HCT116 (cell line): ENCODE results near the gene RACK1. TPM values are rescaled to one million over a fixed set of nuclear protein-coding genes. Genes with fewer than 3 reads are reported as not detected.

Source experiments
- ATAC-seq: fragments of 200-7000 bp; cut with Tn5 transposase; 2 replicates; pipeline ENCODE4 v1.9.1; 2020; ENCODE audit warnings: mild to moderate bottlenecking, moderate library complexity
- BruUV-seq: library from RNA; stranded (reverse); fragments of 400-500 nt; replicated peaks from 2 replicates; lab custom pipeline; 2021; lab: Mats Ljungman, UMichigan
- CTCF ChIA-PET: fragments of 300-600 bp; sonication (Branson Sonifier 250); formaldehyde crosslinking; loops from one replicate; lab custom pipeline; 2021; ENCODE audit warnings: antibody characterized with exemption; lab: Charles Lee
- POLR2A ChIA-PET: fragments of 300-600, 350-600 bp; sonication (Branson Sonifier 250); formaldehyde crosslinking; loops from one replicate; lab custom pipeline; 2021; ENCODE audit warnings: antibody characterized with exemption; lab: Charles Lee
- RAD21 ChIA-PET, 2 experiments: fragments of 300-600 bp; sonication (Branson Sonifier 250); formaldehyde crosslinking; loops; one replicate each; lab custom pipeline; 2023; ENCODE audit warnings: low total read pairs in 2 of 2; ENCODE audit not compliant: uncharacterized antibody in 2 of 2, unreplicated experiment in 2 of 2, low non-redundant PET in 1 of 2; lab: Charles Lee
- DNase-seq: peaks from one replicate; pipeline ENCODE4 v3.0.0-alpha.2; 2010; ENCODE audit warnings: low read depth, low spot score
- H2AFZ ChIP-seq: fragments of 200-600 bp; shearing (Covaris generic), sonication (generic); 2 replicates; pipeline ENCODE4 v1.6.1; 2017; ENCODE audit warnings: low read depth, mixed run types, mixed read lengths, antibody characterized with exemption, low read length; ENCODE audit not compliant: poor library complexity, severe bottlenecking
- H3K27ac ChIP-seq: 2 replicates; pipeline ENCODE4 v1.5.1; 2012; ENCODE audit warnings: low read depth, low read length
- H3K27me3 ChIP-seq: fragments of 200-600 bp; sonication (generic); 2 replicates; pipeline ENCODE4 v1.6.1; 2016; ENCODE audit warnings: mixed run types, low read length, mixed read lengths; ENCODE audit not compliant: insufficient read depth
- H3K36me3 ChIP-seq, 2 experiments: fragments of 200-500 bp in 1 of 2; fragments of 200-600 bp in 1 of 2; sonication (Bioruptor generic) in 1 of 2; sonication (generic) in 1 of 2; 2 replicates each; pipeline versions ENCODE4 v1.5.1 to v1.6.1; 2014 to 2016; ENCODE audit warnings: low read length in 2 of 2, inconsistent platforms in 1 of 2, mixed read lengths in 1 of 2, mixed run types in 1 of 2; ENCODE audit not compliant: insufficient read depth in 2 of 2, control insufficient read depth in 1 of 2
- H3K4me1 ChIP-seq, 2 experiments: fragments of 200-600 bp in 1 of 2; sonication (generic) in 1 of 2; 2 replicates each; pipeline versions ENCODE4 v1.5.1 to v1.6.1; 2012 to 2017; ENCODE audit warnings: low read length in 2 of 2, inconsistent platforms in 1 of 2, mild to moderate bottlenecking in 1 of 2, mixed read lengths in 1 of 2, mixed run types in 1 of 2, moderate library complexity in 1 of 2; ENCODE audit not compliant: insufficient read depth in 2 of 2, control insufficient read depth in 1 of 2
- H3K4me2 ChIP-seq: fragments of 200-600 bp; sonication (generic); 2 replicates; pipeline ENCODE4 v1.6.1; 2017; ENCODE audit warnings: mixed run types, low read length, mixed read lengths
- H3K4me3 ChIP-seq, 2 experiments: fragments of 200-600 bp in 1 of 2; sonication (generic) in 1 of 2; replicated peaks in 1 of 2; 2 replicates each; pipeline ENCODE4 v1.5.1; 2011 to 2016; ENCODE audit warnings: low read length in 2 of 2, control low read depth in 1 of 2, low read depth in 1 of 2, mild to moderate bottlenecking in 1 of 2, mixed read lengths in 1 of 2, mixed run types in 1 of 2
- H3K79me2 ChIP-seq: fragments of 200-600 bp; sonication (generic); 2 replicates; pipeline ENCODE4 v1.6.1; 2017; ENCODE audit warnings: mild to moderate bottlenecking, mixed run types, low read length, moderate library complexity, mixed read lengths; ENCODE audit not compliant: insufficient read depth
- H3K9ac ChIP-seq: fragments of 200-600 bp; sonication (generic); 2 replicates; pipeline ENCODE4 v1.6.1; 2016; ENCODE audit warnings: low read length, mixed read lengths
- H3K9me2 ChIP-seq: fragments of 200-600 bp; sonication (generic), shearing (Covaris generic); 2 replicates; pipeline ENCODE4 v1.6.1; 2017; ENCODE audit warnings: mixed run types, mild to moderate bottlenecking, moderate library complexity; ENCODE audit not compliant: insufficient read depth
- H3K9me3 ChIP-seq, 2 experiments: fragments of 200-500 bp in 1 of 2; fragments of 200-600 bp in 1 of 2; sonication (Bioruptor generic) in 1 of 2; sonication (generic) in 1 of 2; 2 replicates each; pipeline ENCODE4 v1.6.1; 2014 to 2017; ENCODE audit warnings: low read length in 2 of 2, mixed read lengths in 2 of 2, inconsistent platforms in 1 of 2, low read depth in 1 of 2, mild to moderate bottlenecking in 1 of 2, mixed run types in 1 of 2, moderate library complexity in 1 of 2; ENCODE audit not compliant: control insufficient read depth in 1 of 2, insufficient read depth in 1 of 2
- H4K20me1 ChIP-seq: fragments of 200-600 bp; sonication (generic), shearing (Covaris generic); 2 replicates; pipeline ENCODE4 v1.6.1; 2017; ENCODE audit warnings: mixed run types, mild to moderate bottlenecking, moderate library complexity; ENCODE audit not compliant: insufficient read depth
- CBX3 ChIP-seq: IDR thresholded peaks from 2 replicates; pipeline ENCODE4 v1.6.1; 2012; ENCODE audit warnings: low read depth
- ELF1 ChIP-seq: IDR thresholded peaks from 2 replicates; pipeline ENCODE4 v1.6.1; 2012; ENCODE audit warnings: low read depth, borderline replicate concordance
- EZH2phosphoT487 ChIP-seq: fragments of 200-600 bp; IDR thresholded peaks from 2 replicates; pipeline ENCODE4 v1.6.1; 2018; ENCODE audit warnings: antibody characterized with exemption, borderline replicate concordance
- RAD21 ChIP-seq: IDR thresholded peaks from 2 replicates; pipeline ENCODE4 v1.6.1; 2012; ENCODE audit warnings: low read depth, mild to moderate bottlenecking
- SP1 ChIP-seq: IDR thresholded peaks from 2 replicates; pipeline ENCODE4 v1.6.1; 2012; ENCODE audit warnings: low read depth
- YY1 ChIP-seq: IDR thresholded peaks from 2 replicates; pipeline ENCODE4 v1.6.1; 2011; ENCODE audit warnings: low read length, low read depth, moderate library complexity, mild to moderate bottlenecking; ENCODE audit not compliant: insufficient replicate concordance; ENCODE audit errors: extremely low read depth
- intact Hi-C: fragments of 100-400 bp; cut with micrococcal nuclease; formaldehyde crosslinking; loops from 2 replicates; pipeline ENCODE4 v1.10.0; 2022
- total RNA-seq: library from RNA; stranded (reverse); gene quantifications from one replicate; pipeline ENCODE4 v1.2.1, GENCODE V29; 2021; ENCODE audit not compliant: unreplicated experiment
- TF ChIP-seq, protein P1 (sequence below): IDR thresholded peaks from 2 replicates; pipeline ENCODE4 v1.6.1; 2012

RACK1 gene
- total RNA-seq, 1 experiment from 2014 or later = 2,432 TPM

DNA sequence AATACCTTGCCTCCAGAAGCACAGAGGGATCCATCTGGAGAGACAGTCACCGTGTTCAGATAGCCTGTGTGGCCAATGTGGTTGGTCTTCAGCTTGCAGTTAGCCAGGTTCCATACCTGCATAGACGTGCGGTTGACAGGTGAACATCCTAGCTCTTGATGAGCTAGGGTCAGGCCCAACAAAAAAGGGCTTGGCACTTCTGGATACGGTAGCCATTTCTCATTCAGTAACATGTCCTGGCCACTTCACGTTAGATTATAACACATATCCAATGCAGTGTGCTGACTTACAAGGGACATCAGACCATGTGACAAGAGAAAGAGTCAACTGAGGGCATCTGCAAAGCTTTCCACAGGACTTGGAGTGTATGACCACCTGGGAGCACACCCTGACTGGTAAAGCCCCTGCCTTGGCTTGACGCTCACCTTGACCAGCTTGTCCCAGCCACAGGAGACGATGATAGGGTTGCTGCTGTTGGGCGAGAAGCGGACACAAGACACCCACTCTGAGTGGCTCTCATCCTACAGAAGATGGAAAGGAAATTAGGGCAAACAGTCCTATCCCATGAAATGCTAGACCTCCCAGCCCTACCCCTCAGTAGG is 4.5 kb downstream of the RACK1 start:
- Histone ChIP-seq H3K27ac (0 out of 2 replicates have a peak overlapping the region, but pooled peaks have one; percentile 9), H3K4me2 (no peak overlapping the region), H3K36me3 (peaks cover 49 to 77% of the 10 kb centered on the region in 2 experiments), H3K79me2 (peaks cover 71% of the 10 kb centered on the region), H3K9ac (no peak overlapping the region), H3K4me3 (no peak overlapping the region), H3K9me3 (no peaks in the 10 kb centered on the region), H4K20me1 (peaks cover 53% of the 10 kb centered on the region; the same call in 1 of the 2 replicates), H3K27me3 (no peaks in the 10 kb centered on the region), H3K4me1 (peaks cover 7 to 18% of the 10 kb centered on the region in 2 experiments), H3K9me2 (no peaks in the 10 kb centered on the region), H2AFZ (no peak overlapping the region)
- ATAC-seq (no peak), DNase-seq (no peak)
- CTCF ChIA-PET = no interaction called here
- TF ChIP-seq CBX3 = no peak
- no peak for TF ChIP-seq SP1
- TF ChIP-seq YY1 = no peak
- RAD21 ChIA-PET = no interaction called here
- no TSS peak for BruUV-seq
- POLR2A ChIA-PET = interaction anchor here (0.8 kb wide), 1 partner anchor 16 kb away, joined by 3 read pairs; the partner anchor contains the start of gene TRIM41
- intact Hi-C loops = no loop called here

DNA sequence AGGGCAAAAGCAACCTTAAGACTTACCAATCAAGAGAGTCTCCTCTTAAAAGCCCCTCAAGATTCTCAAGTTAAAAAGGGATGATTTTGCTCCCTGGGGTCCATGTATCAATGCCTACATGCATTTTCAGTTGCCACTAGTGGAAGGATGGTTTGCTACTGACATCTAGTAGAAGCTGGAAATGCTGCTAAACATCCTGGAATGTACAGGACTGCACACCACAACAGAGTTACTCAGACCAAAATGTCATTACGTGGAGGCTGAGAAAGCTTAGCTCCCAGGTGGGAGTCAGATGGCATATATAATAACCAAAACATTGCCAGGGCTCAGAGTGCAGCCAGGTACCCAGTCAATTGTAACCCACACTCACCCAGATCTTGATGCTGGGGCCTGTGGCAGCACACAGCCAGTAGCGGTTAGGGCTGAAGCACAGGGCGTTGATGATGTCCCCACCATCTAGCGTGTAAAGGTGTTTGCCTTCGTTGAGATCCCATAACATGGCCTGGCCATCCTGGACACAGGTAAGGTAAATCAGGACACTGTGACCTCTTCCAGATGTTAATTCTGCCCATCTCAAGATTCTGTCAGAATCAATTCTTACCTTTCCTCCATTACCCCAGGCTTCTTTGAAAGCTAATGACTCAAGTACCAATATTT is 5.8 kb downstream of the RACK1 start:
- peaks cover 51 to 74% of the 10 kb centered on the region in 2 experiments for H3K36me3 ChIP-seq
- RAD21 ChIA-PET = no interaction called here
- TF ChIP-seq RAD21 (no peak), ELF1 (no peak), EZH2phosphoT487 (no peak)
- TF ChIP-seq, protein P1, sequence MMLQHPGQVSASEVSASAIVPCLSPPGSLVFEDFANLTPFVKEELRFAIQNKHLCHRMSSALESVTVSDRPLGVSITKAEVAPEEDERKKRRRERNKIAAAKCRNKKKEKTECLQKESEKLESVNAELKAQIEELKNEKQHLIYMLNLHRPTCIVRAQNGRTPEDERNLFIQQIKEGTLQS = no peak
- TF ChIP-seq, all 23 proteins: peak for 0
- Histone ChIP-seq H3K79me2 (peaks cover 62% of the 10 kb centered on the region), H4K20me1 (peaks cover 53% of the 10 kb centered on the region; the same call in 1 of the 2 replicates), H3K27me3 (no peaks in the 10 kb centered on the region), H3K4me3 (no peak overlapping the region), H3K9me3 (no peaks in the 10 kb centered on the region), H2AFZ (no peak overlapping the region), H3K4me2 (no peak overlapping the region), H3K4me1 (peaks cover 7 to 18% of the 10 kb centered on the region in 2 experiments), H3K9ac (no peak overlapping the region), H3K9me2 (no peaks in the 10 kb centered on the region), H3K27ac (no peak overlapping the region)
- intact Hi-C loops = no loop called here
- DNase-seq (no peak), ATAC-seq (no peak)
- no TSS peak for BruUV-seq
- ChIA-PET POLR2A (no interaction called here), CTCF (no interaction called here)
